Adrenal gland (tissue), 5 donors: Measurements from ENCODE around the gene FAM89B.

Source experiments
- CTCF ChIP-seq, 6 experiments: fragments of 450-650 bp in 4 of 6; fragments of 200-600 bp in 2 of 6; sonication (generic) in 1 of 6; IDR thresholded peaks; 1 replicate in 5 of 6; 2 replicates in 1 of 6; pipeline versions ENCODE4 v1.5.1 to v1.8.0; 2016 to 2021; ENCODE audit warnings: antibody characterized with exemption in 6 of 6, mild to moderate bottlenecking in 2 of 6, moderate library complexity in 1 of 6
- POLR2A ChIP-seq, 2 donors: fragments of 450-650 bp; IDR thresholded peaks; one replicate each; pipeline ENCODE4 v1.6.1; 2017; ENCODE audit warnings: antibody characterized with exemption in 2 of 2, mild to moderate bottlenecking in 2 of 2, moderate library complexity in 1 of 2
- donor health status: DM: no; HTN: no; CAD: no.

- TF ChIP-seq CTCF (IDR thresholded peaks at IDR 0.05): no peak
- no peak for TF ChIP-seq POLR2A (IDR thresholded peaks at IDR 0.05)
Observed at GRCh38 chr11:65576867-65577755, 4.8 kb downstream of the FAM89B start.
